Karpas-422 (cell line): ENCODE measurements around the gene ULBP1. TPM values are rescaled to one million over a fixed set of nuclear protein-coding genes. Genes with fewer than 3 reads are reported as not detected.
A peak's percentile ranks its signal among the peaks of the same experiment; 100 is the strongest.
"Not testable (repeated sequence)": the region's sequence is repeated elsewhere in the genome, so short reads cannot be mapped to it uniquely, and the experiment has no call there.

Experiments
- DNase-seq: peaks from one replicate; pipeline ENCODE4 v3.0.0-alpha.2; 2015
- H2AFZ ChIP-seq: fragments of 200-600 bp; sonication (generic); 2 replicates; pipeline ENCODE4 v1.6.1; 2014; ENCODE audit warnings: antibody characterized with exemption, low read length, mixed read lengths
- H3K27ac ChIP-seq: fragments of 200-600 bp; sonication (generic); 2 replicates; pipeline ENCODE4 v1.5.1; 2014; ENCODE audit warnings: mild to moderate bottlenecking, low read length, moderate library complexity
- H3K27me3 ChIP-seq: fragments of 200-600 bp; sonication (generic); 2 replicates; pipeline ENCODE4 v1.6.1; 2014; ENCODE audit warnings: low read length, mixed read lengths
- H3K36me3 ChIP-seq: fragments of 200-600 bp; sonication (generic); 2 replicates; pipeline ENCODE4 v1.6.1; 2014; ENCODE audit warnings: low read length, mixed read lengths; ENCODE audit not compliant: insufficient read depth
- H3K4me1 ChIP-seq: fragments of 200-600 bp; sonication (generic); 2 replicates; pipeline ENCODE4 v1.6.1; 2014; ENCODE audit warnings: mild to moderate bottlenecking, low read length, mixed read lengths
- H3K4me2 ChIP-seq: fragments of 200-600 bp; sonication (generic); 2 replicates; pipeline ENCODE4 v1.6.1; 2014; ENCODE audit warnings: low read length, low read depth, mild to moderate bottlenecking; ENCODE audit not compliant: poor library complexity, severe bottlenecking
- H3K4me3 ChIP-seq: fragments of 200-600 bp; sonication (generic); 2 replicates; pipeline ENCODE4 v1.5.1; 2014; ENCODE audit warnings: mild to moderate bottlenecking, antibody characterized with exemption, low read length, mixed read lengths
- H3K79me2 ChIP-seq: fragments of 200-600 bp; sonication (generic); 2 replicates; pipeline ENCODE4 v1.6.1; 2014; ENCODE audit warnings: mild to moderate bottlenecking, low read length, mixed read lengths
- H3K9ac ChIP-seq: fragments of 200-600 bp; sonication (generic); 2 replicates; pipeline ENCODE4 v1.6.0; 2014; ENCODE audit warnings: low read length
- H3K9me2 ChIP-seq: fragments of 200-600 bp; sonication (generic), shearing (Covaris generic); replicated peaks from 2 replicates; pipeline ENCODE4 v1.6.0; 2014; ENCODE audit warnings: mild to moderate bottlenecking, low read length, moderate library complexity; ENCODE audit not compliant: insufficient read depth
- H3K9me3 ChIP-seq: fragments of 300-700, 200-600 bp; sonication (generic); 2 replicates; pipeline ENCODE4 v1.6.1; 2014; ENCODE audit warnings: low read length, mixed read lengths
- H4K20me1 ChIP-seq: fragments of 200-600 bp; sonication (generic); 2 replicates; pipeline ENCODE4 v1.6.1; 2014; ENCODE audit warnings: mild to moderate bottlenecking, antibody characterized with exemption, low read length, low read depth; ENCODE audit not compliant: insufficient read depth
- total RNA-seq: library from RNA; depleted of rRNA; stranded (reverse); fragments of >200 nt; shearing (Covaris generic); gene quantifications from 2 replicates; pipeline ENCODE4 v1.2.3, GENCODE V29; 2014; ENCODE audit warnings: low replicate concordance

The ULBP1 gene
- total RNA-seq, 1 experiment from 2014 or later = 5.1 TPM

DNA sequence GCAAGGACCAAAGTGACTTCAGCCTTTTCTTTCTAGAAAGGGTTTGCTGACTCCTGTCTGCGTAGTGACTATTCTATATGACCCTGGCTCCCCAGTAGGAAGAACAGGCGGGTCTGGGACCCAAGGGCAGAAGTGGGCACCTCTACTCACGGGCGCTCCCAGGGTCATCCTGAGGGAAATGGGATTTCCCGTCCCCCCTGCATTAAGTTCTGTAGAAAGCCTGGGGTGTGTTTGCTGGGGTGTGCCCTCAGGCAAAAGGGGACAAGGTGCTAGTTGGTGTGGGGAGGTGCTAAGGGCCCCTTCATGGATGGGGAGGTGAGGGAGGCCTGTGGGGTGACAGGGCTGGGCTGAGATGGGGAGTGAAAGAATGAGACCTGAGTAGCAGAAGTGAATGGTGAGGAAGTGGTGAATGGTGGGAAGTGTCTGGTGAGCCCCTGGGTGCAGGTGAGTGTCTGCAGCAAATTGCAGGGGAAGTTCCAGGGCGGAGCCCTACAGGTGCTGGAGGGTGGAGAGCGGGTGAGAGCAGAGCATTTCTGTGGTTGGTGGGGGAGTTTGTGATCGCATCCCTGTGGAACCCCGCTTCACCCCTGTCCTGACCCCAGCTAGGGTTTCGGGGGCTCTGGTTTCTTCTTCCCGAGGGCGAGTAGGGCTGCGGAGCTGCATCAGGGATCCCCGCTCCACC lies 40.5 kb downstream of the ULBP1 start:
- Histone ChIP-seq H3K27ac (no peak overlapping the region), H3K4me2 (peak overlapping the region; percentile 84), H3K9me2 (no peaks in the 10 kb centered on the region), H3K27me3 (no peaks in the 10 kb centered on the region), H3K36me3 (no peaks in the 10 kb centered on the region; the same call in 1 of the 2 replicates), H3K4me1 (peaks cover 13% of the 10 kb centered on the region), H3K4me3 (peak overlapping the region; percentile 72), H3K9me3 (no peaks in the 10 kb centered on the region), H3K79me2 (no peaks in the 10 kb centered on the region), H2AFZ (peak overlapping the region; percentile 61; the same call in 1 of the 2 replicates), H4K20me1 (no peaks in the 10 kb centered on the region), H3K9ac (peak overlapping the region; percentile 78)
- DNase-seq = no peak

DNA sequence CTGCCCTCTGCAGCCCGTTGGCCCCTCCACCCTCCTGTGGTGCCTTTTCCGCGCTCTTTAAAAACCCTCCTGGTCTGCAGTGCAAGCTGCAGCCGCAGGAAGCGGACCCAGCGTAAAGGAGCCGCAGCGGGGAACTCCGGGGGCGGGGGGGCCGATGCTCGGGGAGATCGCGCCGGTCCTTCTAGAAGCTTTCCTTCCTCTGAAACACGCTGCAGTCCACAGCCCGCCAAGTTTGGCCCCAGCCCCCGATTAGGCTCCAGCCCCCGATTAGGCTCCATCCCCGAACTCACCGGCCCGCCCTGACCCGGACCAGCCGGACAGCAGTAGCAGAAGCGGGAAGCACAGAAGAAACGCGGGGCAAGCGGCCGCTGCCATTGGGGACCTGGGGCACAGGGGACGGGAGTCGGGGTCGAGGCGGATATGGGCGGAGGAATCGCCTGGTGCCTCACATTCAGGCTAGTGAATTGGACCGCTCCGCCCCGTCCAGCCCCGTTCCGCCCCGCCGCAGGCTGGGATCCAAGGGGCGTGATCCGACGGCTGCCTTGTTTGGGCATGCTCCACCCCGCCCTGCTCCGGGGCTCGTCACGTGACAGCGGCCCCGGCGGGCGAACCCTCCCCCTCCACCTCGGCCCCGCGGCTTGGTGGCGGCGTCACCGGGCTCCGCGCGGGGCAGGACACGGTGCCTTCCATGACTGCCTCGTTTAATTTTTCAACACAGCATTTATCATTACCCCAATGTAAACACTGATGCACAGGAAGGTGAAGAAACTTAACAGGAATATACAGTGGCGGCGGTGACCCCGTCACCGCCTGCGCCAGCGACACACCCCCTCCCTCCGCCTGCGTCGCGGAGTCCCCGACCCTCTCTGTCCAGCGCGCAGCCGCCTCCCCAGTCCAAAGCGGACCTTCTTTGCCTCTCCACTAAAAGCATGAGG lies 41.3 kb downstream of the ULBP1 start:
- Histone ChIP-seq H3K9me2 (no peaks in the 10 kb centered on the region), H3K9ac (peak overlapping the region; percentile 78), H2AFZ (peak overlapping the region; percentile 93), H3K9me3 (no peaks in the 10 kb centered on the region), H3K4me3 (peak overlapping the region; percentile 72), H3K4me2 (peak overlapping the region; percentile 84), H3K36me3 (no peaks in the 10 kb centered on the region; the same call in 1 of the 2 replicates), H3K79me2 (no peaks in the 10 kb centered on the region), H3K4me1 (peaks cover 13% of the 10 kb centered on the region), H4K20me1 (no peaks in the 10 kb centered on the region), H3K27me3 (no peaks in the 10 kb centered on the region), H3K27ac (no peak overlapping the region)
- peak; percentile 98 for DNase-seq

DNA sequence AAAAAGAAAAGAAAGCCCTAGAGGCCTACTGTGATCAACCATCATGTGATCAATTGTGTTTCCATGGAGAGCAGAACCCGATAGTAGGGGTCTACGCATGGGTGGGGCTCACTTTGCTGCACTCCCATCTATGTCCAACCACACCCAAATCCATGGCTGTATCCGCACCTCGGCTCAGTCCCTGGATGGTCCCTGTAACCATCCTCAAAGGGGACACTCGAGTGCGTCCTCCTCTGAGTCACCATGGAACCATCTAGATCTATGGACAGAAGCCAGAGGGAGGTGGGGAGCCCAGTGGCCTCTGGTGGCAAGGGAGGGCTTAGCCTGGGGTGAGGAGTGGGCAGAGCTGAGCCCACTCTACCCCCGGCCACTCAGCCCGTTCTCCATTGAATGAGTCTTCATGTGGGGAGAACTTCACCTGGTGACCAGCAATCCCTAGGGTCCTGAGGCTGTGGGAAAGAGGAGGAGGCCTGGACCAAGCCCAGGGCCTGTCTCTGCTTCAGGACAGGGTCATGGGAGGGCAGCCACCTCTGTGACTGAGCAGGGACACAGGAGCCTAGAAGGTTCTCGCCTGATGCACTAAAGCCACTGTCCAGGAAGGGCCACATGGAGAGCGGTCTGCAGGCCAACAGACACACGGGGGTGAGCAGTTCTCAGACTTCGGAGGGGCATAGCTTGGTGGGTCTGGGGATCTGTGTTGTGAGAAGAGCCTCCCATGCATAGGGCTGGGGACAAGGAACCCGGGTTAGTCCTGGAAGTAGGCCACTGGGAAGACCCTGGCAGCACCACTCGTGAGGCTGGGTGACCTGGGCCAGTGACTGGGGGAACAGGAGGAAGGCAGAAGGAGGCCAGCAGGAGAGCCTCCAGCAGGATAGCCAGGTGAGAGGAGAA lies 42.3 kb downstream of the ULBP1 start:
- Histone ChIP-seq H3K36me3 (no peaks in the 10 kb centered on the region; the same call in 1 of the 2 replicates), H3K27ac (no peak overlapping the region), H3K9ac (peak overlapping the region; percentile 78), H3K79me2 (no peaks in the 10 kb centered on the region), H4K20me1 (no peaks in the 10 kb centered on the region), H3K4me3 (peak overlapping the region; percentile 72), H3K4me2 (peak overlapping the region; percentile 84), H3K27me3 (no peaks in the 10 kb centered on the region), H2AFZ (peak overlapping the region; percentile 93), H3K9me3 (no peaks in the 10 kb centered on the region), H3K4me1 (peaks cover 13% of the 10 kb centered on the region), H3K9me2 (no peaks in the 10 kb centered on the region)
- no peak for DNase-seq

DNA sequence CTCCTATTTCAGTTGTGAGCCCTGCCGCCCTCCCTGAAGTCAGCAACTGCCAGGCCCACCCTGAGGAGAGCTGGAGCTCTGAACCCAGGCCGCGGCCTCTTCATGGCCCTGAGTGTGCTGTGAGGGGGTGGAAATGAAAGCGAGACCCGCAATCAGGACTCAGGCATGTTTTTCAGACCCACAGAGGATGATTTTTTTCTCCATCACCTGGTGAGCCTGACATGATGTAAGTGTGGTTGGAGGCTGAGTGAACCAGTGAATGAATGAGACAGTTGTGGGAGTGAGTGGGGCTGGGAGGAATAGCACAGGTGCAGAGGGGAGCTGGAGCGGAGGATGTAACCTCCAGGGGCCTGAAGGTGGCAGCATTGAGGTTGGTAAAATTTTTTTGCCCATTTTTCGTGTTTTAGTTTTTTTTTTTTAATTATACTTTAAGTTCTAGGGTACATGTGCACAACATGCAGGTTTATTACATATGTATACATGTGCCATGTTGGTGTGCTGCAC lies 43.3 kb downstream of the ULBP1 start:
- Histone ChIP-seq H3K4me3 (no peak overlapping the region), H4K20me1 (no peaks in the 10 kb centered on the region), H3K9me2 (no peaks in the 10 kb centered on the region), H3K27ac (no peak overlapping the region), H3K4me2 (no peak overlapping the region), H3K36me3 (no peaks in the 10 kb centered on the region; the same call in 1 of the 2 replicates), H3K79me2 (no peaks in the 10 kb centered on the region), H2AFZ (no peak overlapping the region), H3K9ac (no peak overlapping the region), H3K9me3 (no peaks in the 10 kb centered on the region), H3K27me3 (no peaks in the 10 kb centered on the region), H3K4me1 (peaks cover 13% of the 10 kb centered on the region)
- DNase-seq = peak; percentile 79

DNA sequence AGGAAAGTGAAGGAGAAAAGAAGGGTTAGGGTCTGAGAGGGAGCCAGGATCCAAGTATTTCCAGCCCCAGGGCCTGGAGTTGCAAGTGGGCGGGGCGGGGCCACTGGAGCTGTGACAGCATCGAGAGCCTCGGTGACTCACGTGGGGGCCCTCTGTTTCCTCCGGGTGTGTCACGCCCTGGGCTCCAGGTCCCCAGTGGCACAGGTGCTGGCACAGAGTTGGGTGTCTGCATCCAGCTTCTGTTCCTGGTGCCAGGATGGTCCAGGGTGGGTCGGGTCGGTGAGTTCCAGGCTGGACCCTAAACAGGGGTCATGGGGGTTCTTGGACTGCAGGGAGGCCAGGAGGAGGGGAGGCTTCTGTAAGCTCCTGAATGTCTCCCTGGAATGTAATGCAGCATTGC lies 44.8 kb downstream of the ULBP1 start:
- Histone ChIP-seq H4K20me1 (no peaks in the 10 kb centered on the region), H3K27me3 (no peaks in the 10 kb centered on the region), H3K4me3 (no peak overlapping the region), H2AFZ (no peak overlapping the region), H3K9me2 (no peaks in the 10 kb centered on the region), H3K9me3 (no peaks in the 10 kb centered on the region), H3K79me2 (no peaks in the 10 kb centered on the region), H3K36me3 (no peaks in the 10 kb centered on the region), H3K4me2 (no peak overlapping the region), H3K9ac (no peak overlapping the region), H3K4me1 (peaks cover 13% of the 10 kb centered on the region), H3K27ac (no peak overlapping the region)
- no peak for DNase-seq

DNA sequence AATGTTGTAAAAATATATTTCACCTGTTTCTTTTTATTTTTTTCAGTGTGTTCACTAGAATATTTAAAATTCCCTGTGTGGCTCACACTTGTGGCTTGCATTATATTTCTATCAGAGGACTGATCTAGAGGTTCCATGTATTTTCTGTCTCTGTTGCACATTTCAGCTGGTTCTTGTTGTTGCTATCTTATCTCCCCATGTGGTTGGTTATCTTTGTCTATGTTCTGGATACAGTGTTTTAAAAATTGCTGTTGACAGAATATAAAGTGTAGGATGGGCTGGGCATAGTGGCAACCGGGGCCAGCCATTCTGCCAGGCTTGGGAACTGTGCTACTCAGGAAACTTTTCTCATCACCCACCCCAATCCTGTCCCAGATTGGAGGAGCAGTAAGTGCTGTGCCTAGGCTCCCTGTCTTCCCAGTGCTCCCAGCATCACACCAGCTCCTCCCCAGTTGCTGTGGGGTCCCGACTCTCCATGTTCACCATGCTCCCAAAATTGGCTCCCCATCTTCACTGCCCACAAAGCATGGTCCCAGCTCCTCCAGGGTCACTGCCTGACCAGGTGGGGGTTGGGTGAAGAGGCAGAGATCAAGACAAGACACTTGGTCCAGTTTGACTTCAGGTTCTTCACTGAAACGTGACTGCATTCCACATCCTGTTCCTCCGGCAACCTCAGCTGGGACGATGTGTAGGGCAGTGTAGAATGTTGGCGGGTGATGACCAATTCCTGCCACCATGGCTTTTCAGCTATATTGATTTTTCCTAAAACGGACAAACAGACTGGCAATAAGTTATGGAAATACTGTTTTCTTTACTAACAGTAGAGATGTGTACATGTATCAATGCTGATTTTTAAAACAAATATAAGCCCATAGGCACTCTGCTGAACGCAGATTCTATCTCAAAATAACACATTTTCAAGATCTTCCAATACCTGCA lies 49.4 kb downstream of the ULBP1 start:
- not testable (repeated sequence) for H3K9ac ChIP-seq, H3K27me3 ChIP-seq, H3K4me3 ChIP-seq, H2AFZ ChIP-seq, H3K36me3 ChIP-seq, H4K20me1 ChIP-seq, H3K4me2 ChIP-seq, H3K4me1 ChIP-seq, H3K79me2 ChIP-seq, H3K9me2 ChIP-seq, DNase-seq, H3K27ac ChIP-seq, H3K9me3 ChIP-seq
